CMK (cell line): ENCODE data around the gene PRICKLE3.

Experiments
- DNase-seq: peaks from one replicate; pipeline ENCODE4 v3.0.0-alpha.2; 2010; ENCODE audit warnings: low read depth

PRICKLE3 gene

DNA sequence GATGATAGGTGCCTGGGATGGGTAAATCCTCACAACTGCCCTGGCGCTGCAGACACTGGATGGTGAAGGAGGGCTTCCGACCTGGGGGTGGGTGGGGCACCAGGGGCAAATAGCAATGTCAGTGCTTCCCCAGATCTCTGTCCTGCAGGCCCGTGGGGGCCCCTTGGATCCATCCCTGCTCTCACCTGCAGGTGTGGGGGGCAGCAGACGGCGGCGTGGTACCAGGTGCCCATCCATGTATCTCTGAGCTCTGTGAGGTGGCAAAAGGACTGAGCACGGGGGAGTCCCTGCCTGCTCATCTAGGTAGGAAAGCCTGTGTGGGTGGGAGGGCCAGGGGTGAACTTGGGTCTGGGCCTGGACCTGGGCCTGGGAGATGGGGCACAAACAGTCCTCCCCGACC is 20.4 kb upstream of the PRICKLE3 start:
- no peak for DNase-seq

- DNase-seq, result no peak
Measured at GRCh38 chrX:49205443-49205842, 19.3 kb upstream of the PRICKLE3 start.

DNA sequence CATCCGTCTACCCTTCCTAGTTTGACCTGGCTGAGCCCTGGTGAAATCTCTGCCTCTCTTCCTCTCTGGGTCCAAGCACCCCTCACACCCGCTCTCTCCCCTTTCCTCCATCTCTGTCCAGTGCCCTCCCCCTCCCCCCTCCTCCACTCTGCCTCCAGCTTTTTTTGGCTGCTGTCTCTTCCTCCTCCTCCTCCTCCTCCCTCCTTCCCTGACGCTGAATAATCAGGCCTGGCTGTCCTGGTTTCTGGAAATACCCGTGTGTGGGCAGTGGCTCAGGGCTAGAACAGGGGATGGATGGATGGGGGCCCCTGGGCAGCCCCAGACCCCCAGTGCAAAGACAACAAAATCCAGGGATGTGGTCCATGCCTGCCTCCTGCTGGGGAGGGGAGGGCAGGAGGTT is 18.5 kb upstream of the PRICKLE3 start:
- DNase-seq, result no peak

- DNase-seq, result no peak
Measured at GRCh38 chrX:49204017-49204416, 17.8 kb upstream of the PRICKLE3 start.

DNA sequence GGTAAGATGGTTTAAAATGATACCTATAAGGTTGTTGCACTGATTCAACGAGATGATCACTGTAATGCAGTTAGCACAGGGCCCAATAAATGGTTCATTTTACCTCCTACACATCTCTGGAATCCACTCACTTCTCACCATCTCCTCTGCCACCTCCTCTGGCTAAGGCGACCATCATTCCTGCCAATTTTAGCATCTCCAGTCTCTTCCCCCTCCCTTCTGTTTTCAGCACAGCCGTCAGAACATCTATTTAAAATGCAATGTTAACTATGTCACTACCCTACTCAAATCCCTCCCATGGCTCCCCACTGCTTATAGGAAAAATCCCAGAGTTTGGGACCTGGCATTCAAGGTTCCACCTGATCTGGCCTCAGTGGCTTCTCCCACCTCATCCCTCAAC is 17.4 kb upstream of the PRICKLE3 start:
- DNase-seq, result no peak

GRCh38 chrX:49202022-49202421 is 15.8 kb upstream of the PRICKLE3 start:
- no peak for DNase-seq

DNA sequence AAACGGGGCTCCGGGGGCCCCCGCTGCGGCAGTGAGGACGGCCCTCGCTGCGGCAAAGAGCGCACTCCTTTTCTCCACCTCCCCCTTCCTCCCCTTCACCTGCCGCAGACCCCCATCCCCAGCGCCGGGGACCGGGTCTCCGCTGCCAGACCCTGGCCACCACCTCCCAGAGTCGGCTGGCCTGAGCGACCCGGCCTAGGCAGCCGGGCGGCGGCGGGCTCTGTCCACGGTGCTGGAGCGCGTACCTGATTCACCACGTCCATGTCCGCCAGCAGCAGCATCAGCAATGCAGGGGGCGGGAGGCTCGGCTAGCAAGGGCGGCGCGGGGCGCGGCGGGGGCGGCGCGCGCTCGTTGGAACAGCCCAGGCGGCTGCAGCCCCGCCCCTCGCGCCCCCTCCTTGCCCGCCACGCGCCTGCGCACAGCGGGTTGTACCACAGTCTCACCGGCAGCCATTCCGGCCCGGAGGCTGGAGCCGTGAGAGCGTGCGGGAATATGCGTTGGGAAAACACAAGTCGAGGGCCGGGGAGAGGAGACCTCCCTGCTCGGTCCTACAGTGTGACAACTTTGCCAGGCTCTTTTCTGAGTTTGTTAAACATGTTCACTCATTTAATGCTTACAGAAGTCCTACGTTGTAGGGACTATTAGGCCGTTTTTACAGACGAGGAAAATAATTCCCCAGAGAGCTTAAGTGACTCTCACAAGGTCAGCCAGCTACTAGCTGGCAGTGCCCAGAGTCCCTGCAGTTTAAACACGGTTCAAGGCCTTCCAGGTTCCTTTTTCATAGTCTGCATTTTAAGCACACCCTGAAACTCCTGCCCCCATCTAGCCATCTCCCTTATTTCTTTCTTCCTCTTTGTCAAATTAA is 14.0 kb upstream of the PRICKLE3 start, which contains the start of gene SYP:
SYP (minus strand) TSS at position 288 of the 866 bp plus-strand sequence; CDS start at position 281, 7 bp downstream.
- peak; percentile 78 for DNase-seq

DNA sequence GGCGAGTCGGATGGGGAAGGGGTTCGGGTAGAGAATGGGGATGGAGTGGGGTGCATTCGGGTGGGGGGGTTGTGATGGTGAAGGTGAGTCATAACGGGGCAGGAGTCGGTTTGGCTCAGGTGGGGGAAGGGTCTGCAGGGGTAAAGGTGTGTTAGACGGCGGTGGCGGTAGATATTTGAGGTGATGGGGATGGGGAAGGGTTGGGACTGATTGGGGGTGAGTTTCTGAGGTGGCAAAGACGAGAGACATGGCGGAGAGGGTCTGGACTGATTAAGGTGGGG is 13.1 kb upstream of the PRICKLE3 start:
- no peak for DNase-seq

GRCh38 chrX:49198540-49199314 is 12.6 kb upstream of the PRICKLE3 start:
- no peak for DNase-seq

GRCh38 chrX:49197543-49198087 is 11.4 kb upstream of the PRICKLE3 start:
- no peak for DNase-seq

DNA sequence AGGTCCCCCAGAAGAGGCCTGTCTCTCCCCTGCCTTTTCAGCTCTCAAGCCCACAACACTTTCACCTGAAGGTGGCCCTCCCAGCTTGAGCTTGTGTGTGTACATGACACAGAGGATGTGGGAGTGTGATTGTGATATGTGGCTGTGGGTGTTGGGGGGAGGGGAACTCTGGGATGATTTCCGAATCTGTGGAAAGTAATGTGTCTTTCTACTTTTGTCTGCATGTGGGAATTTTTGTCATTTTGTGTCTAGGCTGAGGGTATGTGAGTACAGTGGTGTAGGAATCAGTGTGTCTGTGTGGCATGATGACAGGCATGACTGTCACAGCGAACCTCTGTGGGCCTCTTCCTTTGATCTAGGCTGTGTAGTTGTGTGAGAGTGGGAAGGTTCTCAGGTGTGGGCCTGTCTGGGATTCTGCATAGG is 7.4 kb upstream of the PRICKLE3 start:
- no peak for DNase-seq

- no peak for DNase-seq
Measured at GRCh38 chrX:49192722-49193328, 6.7 kb upstream of the PRICKLE3 start.

GRCh38 chrX:49191574-49192011 is 5.4 kb upstream of the PRICKLE3 start:
- DNase-seq, result no peak

GRCh38 chrX:49190821-49191573 is 4.8 kb upstream of the PRICKLE3 start:
- peak; percentile 99 for DNase-seq

DNA sequence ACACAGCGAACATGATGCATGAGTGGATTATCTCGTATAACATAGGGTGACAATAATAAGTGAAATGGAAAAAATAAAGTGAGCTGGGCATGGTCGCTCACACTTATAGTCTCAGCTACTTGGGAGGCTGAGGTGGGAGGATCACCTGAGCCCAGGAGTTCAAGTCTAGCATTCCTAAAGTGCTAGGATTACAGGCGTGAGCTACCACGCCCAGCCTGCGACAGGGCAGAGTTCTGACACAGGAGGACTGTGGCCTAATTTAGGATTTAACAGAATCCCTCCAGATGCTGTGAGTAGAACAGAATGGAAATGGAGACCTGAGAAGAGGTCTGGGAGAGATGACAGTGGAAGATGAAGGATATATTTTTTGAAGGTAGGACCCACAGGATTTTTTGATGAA is 3.4 kb upstream of the PRICKLE3 start:
- DNase-seq, result no peak

DNA sequence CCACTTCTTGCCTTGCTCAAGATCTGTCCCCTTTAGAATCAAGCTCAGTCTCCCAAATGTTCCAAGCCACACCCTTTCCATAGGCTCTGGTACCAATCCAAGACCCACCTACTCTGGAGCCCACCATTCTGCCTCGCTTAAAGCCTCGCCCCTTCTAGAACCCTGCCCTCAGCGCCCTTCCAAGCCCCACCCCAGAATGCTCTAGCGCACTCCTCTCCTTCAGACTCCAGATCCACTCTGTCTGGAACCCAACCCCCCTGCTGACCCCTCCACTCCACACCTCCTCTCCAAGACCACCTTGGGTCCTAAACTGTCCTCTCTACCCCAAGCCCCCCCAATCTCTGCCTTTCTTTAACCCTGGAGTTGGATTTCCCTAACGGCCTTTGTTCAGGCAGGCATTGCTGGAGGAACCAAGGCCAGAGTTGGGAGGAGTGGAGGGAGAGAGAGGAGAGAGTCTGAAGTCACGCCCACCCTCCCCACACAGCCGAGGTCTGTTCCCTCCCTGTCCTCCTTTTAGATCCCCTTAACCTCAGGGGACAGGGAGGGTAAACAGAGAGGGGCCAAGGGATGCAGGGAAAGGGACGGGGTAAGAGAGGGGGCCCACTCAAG is 2.4 kb upstream of the PRICKLE3 start:
- DNase-seq, result no peak

DNA sequence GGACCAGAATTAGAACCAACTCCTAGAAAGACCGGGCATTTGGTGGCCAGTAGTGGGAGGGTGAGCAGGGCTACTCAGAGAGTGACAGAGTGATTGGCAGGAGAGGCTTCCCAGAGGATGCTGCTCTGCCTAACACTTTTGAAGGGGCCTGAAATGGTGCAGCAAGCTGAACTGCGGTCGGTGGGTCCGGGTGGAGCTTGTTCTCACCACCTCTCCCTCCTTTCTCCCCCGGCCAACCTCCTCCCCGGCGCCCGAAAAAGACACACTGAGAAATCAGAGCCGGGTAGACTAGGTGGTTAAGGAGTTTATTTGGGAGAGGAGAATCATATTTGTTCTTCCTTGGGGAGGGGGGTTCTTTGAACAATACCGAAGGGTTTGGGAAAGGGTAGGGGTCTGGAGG is 1.4 kb upstream of the PRICKLE3 start:
- DNase-seq, result no peak

- DNase-seq, result no peak
Measured at GRCh38 chrX:49187028-49187394, 838 bp upstream of the PRICKLE3 start.

- no peak for DNase-seq
Measured at GRCh38 chrX:49184294-49185281, 1.6 kb downstream of the PRICKLE3 start.

- no peak for DNase-seq
Measured at GRCh38 chrX:49183701-49184281, 2.4 kb downstream of the PRICKLE3 start.
